T-helper 2 cell treated with Interferon-gamma antibody and Interleukin-4, amounts not matched to agents 5 μg/mL and 100 μg/mL, for 36 hours (primary cell): ENCODE data around the gene HTRA2.
"Not testable (repeated sequence)": the region's sequence is repeated elsewhere in the genome, so short reads cannot be mapped to it uniquely, and the experiment has no call there.

Experiments used
- DNase-seq: peaks from one replicate; pipeline ENCODE4 v3.0.0; 2021; ENCODE audit warnings: low spot score
- H3K27ac Mint-ChIP-seq: one replicate; pipeline ENCODE4 v1.8.0; 2021; ENCODE audit warnings: mild to moderate bottlenecking, mixed read lengths
- H3K27me3 Mint-ChIP-seq: one replicate; pipeline ENCODE4 v1.8.0; 2021; ENCODE audit warnings: low read depth, mixed read lengths
- H3K36me3 Mint-ChIP-seq: one replicate; pipeline ENCODE4 v1.8.0; 2021; ENCODE audit warnings: low read depth, mixed read lengths
- H3K4me1 Mint-ChIP-seq: one replicate; pipeline ENCODE4 v1.8.0; 2021; ENCODE audit warnings: low read depth, mixed read lengths
- H3K4me3 Mint-ChIP-seq: one replicate; pipeline ENCODE4 v1.8.0; 2022; ENCODE audit warnings: mild to moderate bottlenecking, moderate library complexity, mixed read lengths
- H3K9me3 Mint-ChIP-seq: one replicate; pipeline ENCODE4 v1.8.0; 2021; ENCODE audit warnings: mixed read lengths

The HTRA2 gene

GRCh38 chr2:74551942-74552913 lies 22.5 kb downstream of the HTRA2 start:
- no peak for DNase-seq
- Mint-ChIP-seq H3K9me3 (no peaks in the 10 kb centered on the region), H3K4me3 (peak overlapping the region; percentile 33), H3K27ac (peak overlapping the region; percentile 69), H3K27me3 (peaks cover 13% of the 10 kb centered on the region), H3K36me3 (peaks cover 9% of the 10 kb centered on the region), H3K4me1 (peaks cover 28% of the 10 kb centered on the region)

- Mint-ChIP-seq H3K27ac (peak overlapping the region; percentile 88), H3K4me3 (peak overlapping the region; percentile 69), H3K9me3 (no peaks in the 10 kb centered on the region), H3K4me1 (peaks cover 28% of the 10 kb centered on the region), H3K27me3 (peaks cover 6% of the 10 kb centered on the region), H3K36me3 (peaks cover 11% of the 10 kb centered on the region)
- no peak for DNase-seq
Observed at GRCh38 chr2:74552914-74553811, 23.4 kb downstream of the HTRA2 start.

GRCh38 chr2:74553892-74554819 lies 24.4 kb downstream of the HTRA2 start, which contains the start of the genes DOK1 and LOXL3:
TSS of gene DOK1 (plus strand) at chr2:74554720. CDS start at chr2:74554755, 35 bp downstream.
TSS of gene LOXL3 (minus strand) at chr2:74553942. CDS start at chr2:74552634, 1,308 bp downstream.
- H3K36me3 Mint-ChIP-seq = peaks cover 11% of the 10 kb centered on the region
- H3K9me3 Mint-ChIP-seq = no peaks in the 10 kb centered on the region
- peaks cover 26% of the 10 kb centered on the region for H3K4me1 Mint-ChIP-seq
- H3K27ac Mint-ChIP-seq = peak within 1 kb of the TSS; percentile 96
- peak within 1 kb of the TSS; percentile 94 for H3K4me3 Mint-ChIP-seq
- peak; percentile 79 for DNase-seq
- H3K27me3 Mint-ChIP-seq = peaks cover 2% of the 10 kb centered on the region

- Mint-ChIP-seq H3K27ac (peak overlapping the region; percentile 96), H3K36me3 (peaks cover 11% of the 10 kb centered on the region), H3K27me3 (no peaks in the 10 kb centered on the region)
Observed at GRCh38 chr2:74554820-74555531, 25.2 kb downstream of the HTRA2 start.

GRCh38 chr2:74555610-74556103 lies 25.9 kb downstream of the HTRA2 start:
- peaks cover 29% of the 10 kb centered on the region for H3K4me1 Mint-ChIP-seq
- H3K9me3 Mint-ChIP-seq = no peaks in the 10 kb centered on the region
- peaks cover 11% of the 10 kb centered on the region for H3K36me3 Mint-ChIP-seq
- no peak for DNase-seq
- no peaks in the 10 kb centered on the region for H3K27me3 Mint-ChIP-seq
- peak overlapping the region; percentile 96 for H3K27ac Mint-ChIP-seq
- H3K4me3 Mint-ChIP-seq = peak overlapping the region; percentile 94

More at GRCh38 chr2:74554820-74555531, 25.2 kb downstream of the HTRA2 start:
- no peaks in the 10 kb centered on the region for H3K9me3 Mint-ChIP-seq
- H3K4me1 Mint-ChIP-seq = peaks cover 24% of the 10 kb centered on the region
- no peak for DNase-seq
- peak overlapping the region; percentile 94 for H3K4me3 Mint-ChIP-seq

GRCh38 chr2:74556159-74556558 lies 26.4 kb downstream of the HTRA2 start:
- peaks cover 11% of the 10 kb centered on the region for H3K36me3 Mint-ChIP-seq
- H3K27me3 Mint-ChIP-seq = no peaks in the 10 kb centered on the region
- H3K4me3 Mint-ChIP-seq = peak overlapping the region; percentile 94
- DNase-seq = no peak
- no peaks in the 10 kb centered on the region for H3K9me3 Mint-ChIP-seq
- peaks cover 31% of the 10 kb centered on the region for H3K4me1 Mint-ChIP-seq
- peak overlapping the region; percentile 33 for H3K27ac Mint-ChIP-seq

GRCh38 chr2:74556831-74557370 lies 27.2 kb downstream of the HTRA2 start:
- Mint-ChIP-seq H3K27ac (no peak overlapping the region), H3K9me3 (no peaks in the 10 kb centered on the region), H3K36me3 (peaks cover 11% of the 10 kb centered on the region), H3K4me3 (peak overlapping the region; percentile 94), H3K4me1 (peaks cover 28% of the 10 kb centered on the region), H3K27me3 (no peaks in the 10 kb centered on the region)
- no peak for DNase-seq

- peaks cover 13% of the 10 kb centered on the region for H3K36me3 Mint-ChIP-seq
- H3K27me3 Mint-ChIP-seq = no peaks in the 10 kb centered on the region
- no peak overlapping the region for H3K4me3 Mint-ChIP-seq
- peaks cover 32% of the 10 kb centered on the region for H3K4me1 Mint-ChIP-seq
- H3K9me3 Mint-ChIP-seq = no peaks in the 10 kb centered on the region
- H3K27ac Mint-ChIP-seq = peak overlapping the region; percentile 13
- no peak for DNase-seq
Observed at GRCh38 chr2:74558284-74559230, 28.8 kb downstream of the HTRA2 start.

- Mint-ChIP-seq H3K4me3 (no peak overlapping the region), H3K4me1 (peaks cover 30% of the 10 kb centered on the region), H3K9me3 (no peaks in the 10 kb centered on the region), H3K36me3 (peaks cover 13% of the 10 kb centered on the region), H3K27ac (no peak overlapping the region), H3K27me3 (no peaks in the 10 kb centered on the region)
- DNase-seq = no peak
Observed at GRCh38 chr2:74559912-74560311, 30.2 kb downstream of the HTRA2 start.

- Mint-ChIP-seq H3K36me3 (peaks cover 13% of the 10 kb centered on the region), H3K27ac (no peak overlapping the region), H3K4me1 (peaks cover 30% of the 10 kb centered on the region), H3K4me3 (no peak overlapping the region), H3K9me3 (no peaks in the 10 kb centered on the region), H3K27me3 (no peaks in the 10 kb centered on the region)
- no peak for DNase-seq
Observed at GRCh38 chr2:74560591-74560990, 30.9 kb downstream of the HTRA2 start.

- not testable (repeated sequence) for H3K27ac Mint-ChIP-seq, DNase-seq, H3K27me3 Mint-ChIP-seq, H3K9me3 Mint-ChIP-seq, H3K4me3 Mint-ChIP-seq
- peaks cover 30% of the 10 kb centered on the region for H3K4me1 Mint-ChIP-seq
- H3K36me3 Mint-ChIP-seq = peaks cover 13% of the 10 kb centered on the region
Observed at GRCh38 chr2:74561022-74561421, 31.3 kb downstream of the HTRA2 start.
